Activated B cell treated with CpG ODN at 0.5 μM for 24 hours (primary cell): ENCODE measurements around the gene EXOC6. TPM values are rescaled to one million over a fixed set of nuclear protein-coding genes. Genes with fewer than 3 reads are reported as not detected.

Experiments
- ATAC-seq: fragments of 200-7000 bp; cut with Tn5 transposase; one replicate; pipeline ENCODE4 v1.10.0; 2021; ENCODE audit warnings: low read depth, mild to moderate bottlenecking, moderate library complexity
- CTCF ChIA-PET: fragments of 350-600 bp; sonication (Branson Sonifier 250); formaldehyde crosslinking; loops from one replicate; lab custom pipeline; 2021; ENCODE audit warnings: antibody characterized with exemption; lab: Charles Lee
- POLR2A ChIA-PET: fragments of 350-600 bp; sonication (Branson Sonifier 250); formaldehyde crosslinking; loops from one replicate; lab custom pipeline; 2021; ENCODE audit warnings: antibody characterized with exemption; lab: Charles Lee
- DNase-seq: peaks from one replicate; pipeline ENCODE4 v3.0.0; 2022
- H3K27ac Mint-ChIP-seq: one replicate; pipeline ENCODE4 v1.8.0; 2020; ENCODE audit warnings: mixed read lengths
- H3K27me3 Mint-ChIP-seq: one replicate; pipeline ENCODE4 v1.8.0; 2021; ENCODE audit warnings: mixed read lengths
- H3K36me3 Mint-ChIP-seq: one replicate; pipeline ENCODE4 v1.8.0; 2021; ENCODE audit warnings: low read depth, mixed read lengths
- H3K4me1 Mint-ChIP-seq: one replicate; pipeline ENCODE4 v1.8.0; 2021; ENCODE audit warnings: mixed read lengths
- H3K4me3 Mint-ChIP-seq: one replicate; pipeline ENCODE4 v1.8.0; 2020; ENCODE audit warnings: mild to moderate bottlenecking, mixed read lengths
- H3K9me3 Mint-ChIP-seq: one replicate; pipeline ENCODE4 v1.8.0; 2020; ENCODE audit warnings: mixed read lengths
- intact Hi-C: fragments of 100-400 bp; cut with micrococcal nuclease; formaldehyde crosslinking; loops from one replicate; pipeline ENCODE4 v1.15.1; 2024
- total RNA-seq: library from RNA; stranded (reverse); gene quantifications from 2 replicates; pipeline ENCODE4 v1.2.3, GENCODE V29; 2022
- TF ChIP-seq, protein P1 (sequence below): fragments of 200-600 bp; IDR thresholded peaks from one replicate; pipeline ENCODE4 v1.8.0; 2022; ENCODE audit warnings: antibody characterized with exemption, mild to moderate bottlenecking

The EXOC6 gene
- total RNA-seq, 1 donor from 2014 or later: 17.3 TPM

DNA sequence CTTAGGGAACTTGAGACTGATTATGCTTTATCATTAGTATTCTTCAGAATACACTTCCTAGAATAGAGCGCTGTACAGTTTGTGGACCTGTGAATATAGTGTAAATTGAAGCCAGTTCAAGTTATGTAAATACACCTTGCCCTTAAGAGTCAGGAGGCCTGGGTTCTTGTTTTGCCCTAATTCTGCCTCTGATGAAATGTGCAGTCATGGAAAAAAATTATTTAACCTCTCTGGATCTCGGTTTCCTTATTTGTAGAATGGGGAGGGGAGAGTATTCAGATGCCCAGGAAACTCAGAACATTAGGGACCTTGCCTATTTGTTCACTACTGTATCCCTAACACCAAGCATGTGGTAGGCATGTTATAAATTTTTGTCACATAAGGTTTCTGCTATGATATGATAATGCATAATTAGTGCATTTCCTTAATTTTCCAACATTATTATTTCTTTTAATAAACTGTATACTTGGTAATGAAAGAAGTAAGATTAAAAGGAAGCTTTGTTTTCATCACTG is 1.3 kb downstream of the EXOC6 start:
- Mint-ChIP-seq H3K36me3 (no peaks in the 10 kb centered on the region), H3K9me3 (no peaks in the 10 kb centered on the region), H3K4me1 (peaks cover 41% of the 10 kb centered on the region), H3K27ac (peak overlapping the region; percentile 77), H3K4me3 (peak overlapping the region; percentile 84), H3K27me3 (no peaks in the 10 kb centered on the region)
- ATAC-seq (no peak), DNase-seq (no peak)
- CTCF ChIA-PET: interaction anchor here (0.6 to 2.7 kb wide), 6 partner anchors 13 to 276 kb away, joined by 3 to 16 read pairs (median 3); partner anchors contain the start of genes HHEX and IDE
- intact Hi-C loops: loop anchor here (1.0 to 10.0 kb wide), 6 partner anchors 10 to 1435 kb away; partner anchors contain the start of genes FRA10AC1, HECTD2, IDE and TNKS2
- POLR2A ChIA-PET: interaction anchor here (1.8 to 4.3 kb wide), 5 partner anchors 12 to 258 kb away, joined by 9 to 154 read pairs (median 32); partner anchors contain the start of genes HHEX and KIF11
- TF ChIP-seq, protein P1, sequence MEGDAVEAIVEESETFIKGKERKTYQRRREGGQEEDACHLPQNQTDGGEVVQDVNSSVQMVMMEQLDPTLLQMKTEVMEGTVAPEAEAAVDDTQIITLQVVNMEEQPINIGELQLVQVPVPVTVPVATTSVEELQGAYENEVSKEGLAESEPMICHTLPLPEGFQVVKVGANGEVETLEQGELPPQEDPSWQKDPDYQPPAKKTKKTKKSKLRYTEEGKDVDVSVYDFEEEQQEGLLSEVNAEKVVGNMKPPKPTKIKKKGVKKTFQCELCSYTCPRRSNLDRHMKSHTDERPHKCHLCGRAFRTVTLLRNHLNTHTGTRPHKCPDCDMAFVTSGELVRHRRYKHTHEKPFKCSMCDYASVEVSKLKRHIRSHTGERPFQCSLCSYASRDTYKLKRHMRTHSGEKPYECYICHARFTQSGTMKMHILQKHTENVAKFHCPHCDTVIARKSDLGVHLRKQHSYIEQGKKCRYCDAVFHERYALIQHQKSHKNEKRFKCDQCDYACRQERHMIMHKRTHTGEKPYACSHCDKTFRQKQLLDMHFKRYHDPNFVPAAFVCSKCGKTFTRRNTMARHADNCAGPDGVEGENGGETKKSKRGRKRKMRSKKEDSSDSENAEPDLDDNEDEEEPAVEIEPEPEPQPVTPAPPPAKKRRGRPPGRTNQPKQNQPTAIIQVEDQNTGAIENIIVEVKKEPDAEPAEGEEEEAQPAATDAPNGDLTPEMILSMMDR: no peak

DNA sequence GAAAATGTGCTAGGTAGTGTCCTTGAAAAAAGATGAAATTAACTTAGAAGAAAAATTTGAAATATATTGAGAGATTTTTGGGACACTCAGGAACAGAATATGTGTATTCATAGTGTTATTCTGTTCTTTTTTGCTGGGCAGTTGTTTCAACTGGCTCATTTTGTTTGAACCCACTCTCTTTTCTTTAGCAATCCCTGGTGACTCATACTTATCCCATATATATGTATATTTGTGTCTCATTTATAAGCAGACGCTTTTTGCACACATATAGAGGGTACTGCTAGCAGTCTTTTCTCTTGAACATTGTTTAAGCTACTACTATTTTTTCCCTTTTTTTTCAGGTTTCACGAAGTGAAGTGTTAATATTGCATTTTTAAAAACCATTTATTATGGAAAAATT is 1.9 kb downstream of the EXOC6 start:
- POLR2A ChIA-PET: interaction anchor here (0.7 kb wide), 1 partner anchor 159 kb away, joined by 3 read pairs; no protein-coding TSS in a partner anchor

DNA sequence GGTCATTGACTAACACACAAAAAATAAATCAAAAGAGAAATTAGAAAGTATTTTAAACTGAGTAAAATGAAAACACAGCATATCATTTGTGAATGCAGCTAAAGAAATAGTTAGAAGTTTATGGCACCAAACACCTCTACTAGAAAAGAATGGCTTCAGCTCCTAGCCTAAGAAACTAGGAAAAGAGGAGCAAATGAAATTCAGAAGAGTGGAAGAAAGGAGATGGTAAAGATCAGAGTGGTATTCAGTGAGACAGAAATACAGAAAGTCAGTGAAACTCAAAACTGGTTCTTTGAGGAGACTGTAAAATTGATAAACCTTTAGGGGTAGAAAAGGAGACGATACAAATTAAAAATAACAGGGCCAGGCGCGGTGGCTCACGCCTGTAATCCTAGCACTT is 2.7 kb downstream of the EXOC6 start:
- Mint-ChIP-seq H3K9me3 (no peaks in the 10 kb centered on the region), H3K27ac (no peak overlapping the region), H3K27me3 (no peaks in the 10 kb centered on the region), H3K4me1 (peaks cover 37% of the 10 kb centered on the region), H3K36me3 (no peaks in the 10 kb centered on the region), H3K4me3 (no peak overlapping the region)
- ChIA-PET POLR2A (no interaction called here), CTCF (interaction anchor here (0.6 to 1.5 kb wide), 4 partner anchors 32 to 267 kb away, joined by 3 to 4 read pairs (median 3); no protein-coding TSS in a partner anchor)
- DNase-seq (no peak), ATAC-seq (no peak)
- TF ChIP-seq, protein P1: no peak
- intact Hi-C loops: no loop called here

More for the DNA sequence above, 1.9 kb downstream of the EXOC6 start:
- Mint-ChIP-seq H3K4me3 (no peak overlapping the region), H3K36me3 (no peaks in the 10 kb centered on the region), H3K9me3 (no peaks in the 10 kb centered on the region), H3K4me1 (peaks cover 40% of the 10 kb centered on the region), H3K27ac (no peak overlapping the region), H3K27me3 (no peaks in the 10 kb centered on the region)
- intact Hi-C loops: no loop called here
- CTCF ChIA-PET: interaction anchor here (0.6 to 2.7 kb wide), 3 partner anchors 35 to 276 kb away, joined by 3 to 16 read pairs (median 3); partner anchors contain the start of genes HHEX and IDE
- ATAC-seq: no peak
- DNase-seq: no peak
- TF ChIP-seq, protein P1: no peak

DNA sequence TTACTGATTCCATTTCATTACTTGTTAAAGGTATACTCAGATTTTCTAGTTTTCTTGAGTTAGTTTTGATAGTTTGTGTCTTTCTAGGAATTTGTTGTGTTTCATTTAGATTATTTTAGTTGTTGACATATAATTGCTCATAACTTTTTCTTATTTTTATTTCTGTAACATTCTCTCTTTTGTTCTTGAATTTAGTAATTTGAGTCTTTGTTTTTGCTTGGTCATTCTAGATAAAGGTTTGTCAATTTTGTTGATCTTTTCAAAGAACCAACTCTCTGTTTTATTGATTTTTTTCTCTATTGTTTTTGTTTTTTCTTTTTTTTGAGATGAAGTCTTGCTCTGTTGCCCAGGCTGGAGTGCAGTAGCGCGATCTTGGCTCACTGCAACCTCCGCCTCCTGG is 7.2 kb downstream of the EXOC6 start:
- H3K27me3 Mint-ChIP-seq: no peaks in the 10 kb centered on the region
- DNase-seq (no peak), ATAC-seq (no peak)
- ChIA-PET CTCF (interaction anchor here (1.4 kb wide), 1 partner anchor 13 kb away, joined by 5 read pairs; no protein-coding TSS in a partner anchor), POLR2A (no interaction called here)
- peaks cover 10% of the 10 kb centered on the region for H3K4me1 Mint-ChIP-seq
- H3K9me3 Mint-ChIP-seq: peaks cover 19% of the 10 kb centered on the region
- TF ChIP-seq, protein P1: no peak
- H3K36me3 Mint-ChIP-seq: peaks cover 20% of the 10 kb centered on the region
- intact Hi-C loops: no loop called here
- no peak overlapping the region for H3K27ac Mint-ChIP-seq
- no peak overlapping the region for H3K4me3 Mint-ChIP-seq

DNA sequence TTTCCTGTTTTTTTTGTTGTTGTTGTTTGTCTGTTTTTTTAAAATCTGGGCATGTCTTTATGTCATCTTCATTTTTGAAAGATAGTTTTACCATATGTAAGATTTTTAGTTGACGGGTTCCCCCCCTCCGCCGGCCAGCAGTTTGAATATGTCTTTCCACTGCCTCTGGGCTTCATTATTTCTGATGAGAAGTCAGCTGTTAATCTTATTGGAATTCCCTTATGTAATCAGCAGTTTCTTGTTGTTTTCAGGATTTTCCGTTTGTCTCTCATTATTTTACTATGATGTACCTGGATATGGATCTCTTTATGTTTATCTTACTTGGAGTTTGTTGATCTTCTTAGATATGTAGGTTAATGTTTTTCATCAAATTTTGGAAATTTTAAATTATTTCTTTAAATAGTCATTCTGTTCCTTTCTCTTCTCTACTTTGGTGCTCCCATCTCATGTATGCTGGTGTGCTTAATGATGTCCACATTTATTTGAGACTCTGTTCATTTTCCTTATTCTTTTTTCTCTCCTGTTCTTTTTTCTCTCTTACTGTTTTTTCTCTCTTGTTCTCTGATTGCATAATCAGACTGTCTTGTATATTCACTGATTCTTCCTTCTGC is 9.7 kb downstream of the EXOC6 start:
- ChIA-PET CTCF (no interaction called here), POLR2A (no interaction called here)
- TF ChIP-seq, protein P1: no peak
- H3K27me3 Mint-ChIP-seq: no peaks in the 10 kb centered on the region
- intact Hi-C loops: no loop called here
- no peak overlapping the region for H3K4me3 Mint-ChIP-seq
- peaks cover 19% of the 10 kb centered on the region for H3K9me3 Mint-ChIP-seq
- no peak for ATAC-seq
- H3K36me3 Mint-ChIP-seq: peaks cover 31% of the 10 kb centered on the region
- H3K4me1 Mint-ChIP-seq: peaks cover 24% of the 10 kb centered on the region
- DNase-seq: no peak
- H3K27ac Mint-ChIP-seq: no peak overlapping the region
